Left lung (tissue), 10 donors: ENCODE results near the gene NUB1. TPM values are rescaled to one million over a fixed set of nuclear protein-coding genes. Genes with fewer than 3 reads are reported as not detected.

Experiments used
- ATAC-seq: fragments of 200-7000 bp; cut with Tn5 transposase; one replicate; pipeline ENCODE4 v1.9.1; 2020; ENCODE audit warnings: moderate library complexity
- DNase-seq, 4 donors: peaks; one replicate each; pipeline ENCODE4 v3.0.0-alpha.2; 2013 to 2020
- H3K27ac ChIP-seq, 2 donors: fragments of 200-600 bp; sonication (generic) in 1 of 2; one replicate each; pipeline versions ENCODE4 v1.5.0 to v1.8.0; 2020 to 2021
- H3K27me3 ChIP-seq, 2 donors: fragments of 200-600 bp; sonication (generic) in 1 of 2; one replicate each; pipeline versions ENCODE4 v1.5.0 to v1.8.0; 2020 to 2021
- H3K36me3 ChIP-seq, 2 donors: fragments of 200-600 bp; sonication (generic) in 1 of 2; one replicate each; pipeline versions ENCODE4 v1.5.0 to v1.8.0; 2020 to 2021
- H3K4me1 ChIP-seq, 2 donors: fragments of 200-600 bp; one replicate each; pipeline ENCODE4 v1.8.0; 2021
- H3K4me3 ChIP-seq, 2 donors: fragments of 200-600 bp; sonication (generic) in 1 of 2; one replicate each; pipeline versions ENCODE4 v1.5.0 to v1.8.0; 2020 to 2021; ENCODE audit warnings: mild to moderate bottlenecking in 1 of 2
- H3K9me3 ChIP-seq, 2 donors: fragments of 200-600 bp; sonication (generic) in 1 of 2; one replicate each; pipeline versions ENCODE4 v1.5.0 to v1.8.0; 2020 to 2021
- intact Hi-C, 2 donors: fragments of 100-400 bp; cut with DNase I; formaldehyde crosslinking; loops; one replicate each; pipeline versions ENCODE4 v1.11.2 to v1.14.2; 2022
- polyA plus RNA-seq, 6 donors: library from polyadenylated mRNA; unstranded; fragments of 120-200 nt; gene quantifications; one replicate each; pipeline ENCODE4 v1.2.1, GENCODE V29; 2013; ENCODE audit not compliant: insufficient read length in 6 of 6
- total RNA-seq, 2 donors: library from RNA; stranded (reverse); fragmentation: NEBNext Ultra II Directional; extraction: Animal tissue kit (Norgen Biotek cat#: 25700); gene quantifications; one replicate each; pipeline ENCODE4 v1.2.1, GENCODE V29; 2021
- TF ChIP-seq, protein P1 (sequence below), 2 donors: fragments of 200-600 bp; sonication (generic) in 1 of 2; IDR thresholded peaks; one replicate each; pipeline versions ENCODE4 v1.5.0 to v1.8.0; 2021; ENCODE audit warnings: antibody characterized with exemption in 2 of 2
- donor health status: DM: no; HTN: yes; CAD: no.
- donor health status: DM: no; HTN: no; CAD: no.

Gene NUB1
- total and polyA plus RNA-seq, 8 donors, result 40.9 to 81.8 (median 72.0) TPM

GRCh38 chr7:151373599-151373998, 32.0 kb downstream of the NUB1 start:
- intact Hi-C loops, result loop anchor here in 1 of 2 donors (10.0 kb wide), 1 partner anchor 391 kb away; no protein-coding TSS in a partner anchor
- peaks cover 0 to 97% of the 10 kb centered on the region in 2 donors for H3K36me3 ChIP-seq
- H3K27me3 ChIP-seq, result no peaks in the 10 kb centered on the region
- H3K4me3 ChIP-seq, result no peak overlapping the region
- peak in 1 of 4 donors; percentile 60 for DNase-seq
- no peak overlapping the region for H3K27ac ChIP-seq
- TF ChIP-seq, protein P1, sequence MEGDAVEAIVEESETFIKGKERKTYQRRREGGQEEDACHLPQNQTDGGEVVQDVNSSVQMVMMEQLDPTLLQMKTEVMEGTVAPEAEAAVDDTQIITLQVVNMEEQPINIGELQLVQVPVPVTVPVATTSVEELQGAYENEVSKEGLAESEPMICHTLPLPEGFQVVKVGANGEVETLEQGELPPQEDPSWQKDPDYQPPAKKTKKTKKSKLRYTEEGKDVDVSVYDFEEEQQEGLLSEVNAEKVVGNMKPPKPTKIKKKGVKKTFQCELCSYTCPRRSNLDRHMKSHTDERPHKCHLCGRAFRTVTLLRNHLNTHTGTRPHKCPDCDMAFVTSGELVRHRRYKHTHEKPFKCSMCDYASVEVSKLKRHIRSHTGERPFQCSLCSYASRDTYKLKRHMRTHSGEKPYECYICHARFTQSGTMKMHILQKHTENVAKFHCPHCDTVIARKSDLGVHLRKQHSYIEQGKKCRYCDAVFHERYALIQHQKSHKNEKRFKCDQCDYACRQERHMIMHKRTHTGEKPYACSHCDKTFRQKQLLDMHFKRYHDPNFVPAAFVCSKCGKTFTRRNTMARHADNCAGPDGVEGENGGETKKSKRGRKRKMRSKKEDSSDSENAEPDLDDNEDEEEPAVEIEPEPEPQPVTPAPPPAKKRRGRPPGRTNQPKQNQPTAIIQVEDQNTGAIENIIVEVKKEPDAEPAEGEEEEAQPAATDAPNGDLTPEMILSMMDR (IDR thresholded peaks at IDR 0.05), result no peak
- H3K4me1 ChIP-seq, result no peaks in the 10 kb centered on the region
- no peaks in the 10 kb centered on the region for H3K9me3 ChIP-seq
- ATAC-seq, result no peak

DNA sequence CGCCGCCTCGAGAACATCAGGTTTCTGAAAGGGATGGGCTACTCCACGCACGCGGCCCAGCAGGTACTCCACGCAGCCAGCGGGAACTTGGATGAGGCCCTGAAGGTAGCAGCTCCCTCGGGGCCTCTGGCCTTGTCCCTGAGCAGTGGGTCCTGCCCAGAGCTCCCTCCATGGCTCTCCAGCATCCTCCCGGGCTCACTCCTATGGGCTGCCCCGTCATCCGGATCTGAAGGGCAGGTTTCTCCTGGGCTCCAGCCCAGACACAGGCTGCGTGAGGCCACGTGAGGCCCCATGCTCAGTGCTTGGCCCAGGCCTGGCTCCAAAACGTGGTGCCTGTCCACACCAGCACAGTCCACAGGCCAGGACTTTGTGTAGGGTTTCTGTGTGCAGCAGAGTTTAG, 32.5 kb downstream of the NUB1 start:
- intact Hi-C loops, result loop anchor here in 1 of 2 donors (10.0 kb wide), 1 partner anchor 391 kb away; no protein-coding TSS in a partner anchor
- no peak for ATAC-seq
- H3K4me1 ChIP-seq, result no peaks in the 10 kb centered on the region
- no peaks in the 10 kb centered on the region for H3K27me3 ChIP-seq
- DNase-seq, result peak in 1 of 4 donors; percentile 22
- H3K36me3 ChIP-seq, result peaks cover 0 to 97% of the 10 kb centered on the region in 2 donors
- TF ChIP-seq, protein P1 (IDR thresholded peaks at IDR 0.05), result no peak
- H3K4me3 ChIP-seq, result no peak overlapping the region
- H3K27ac ChIP-seq, result no peak overlapping the region
- no peaks in the 10 kb centered on the region for H3K9me3 ChIP-seq

DNA sequence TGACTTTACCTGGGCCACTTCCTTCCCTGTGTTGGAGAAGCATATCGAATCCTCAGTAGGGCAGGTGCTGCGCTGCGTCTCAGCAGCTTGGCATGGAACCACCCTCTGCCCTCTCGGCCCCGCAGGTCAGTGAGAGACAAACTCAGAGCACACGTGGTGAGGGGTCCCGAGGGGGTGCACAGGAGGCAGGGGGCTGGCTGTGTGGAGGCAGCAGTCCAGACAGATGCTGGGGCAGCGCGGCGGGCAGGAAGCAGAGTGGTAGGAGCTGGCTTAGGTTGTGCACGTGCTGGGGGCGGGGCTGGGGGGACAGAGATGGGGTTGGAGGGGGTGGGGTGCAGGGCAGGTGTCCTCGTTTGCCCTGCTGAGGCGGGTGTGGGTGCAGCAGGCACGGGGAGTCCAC, 33.1 kb downstream of the NUB1 start:
- TF ChIP-seq, protein P1 (IDR thresholded peaks at IDR 0.05), result no peak
- Histone ChIP-seq H3K4me1 (no peaks in the 10 kb centered on the region), H3K27ac (no peak overlapping the region), H3K27me3 (no peaks in the 10 kb centered on the region), H3K4me3 (no peak overlapping the region), H3K36me3 (peaks cover 0 to 97% of the 10 kb centered on the region in 2 donors), H3K9me3 (no peaks in the 10 kb centered on the region)
- ATAC-seq (no peak), DNase-seq (peak in 1 of 4 donors; percentile 71)
- intact Hi-C loops, result loop anchor here in 1 of 2 donors (10.0 kb wide), 1 partner anchor 390 kb away; no protein-coding TSS in a partner anchor

DNA sequence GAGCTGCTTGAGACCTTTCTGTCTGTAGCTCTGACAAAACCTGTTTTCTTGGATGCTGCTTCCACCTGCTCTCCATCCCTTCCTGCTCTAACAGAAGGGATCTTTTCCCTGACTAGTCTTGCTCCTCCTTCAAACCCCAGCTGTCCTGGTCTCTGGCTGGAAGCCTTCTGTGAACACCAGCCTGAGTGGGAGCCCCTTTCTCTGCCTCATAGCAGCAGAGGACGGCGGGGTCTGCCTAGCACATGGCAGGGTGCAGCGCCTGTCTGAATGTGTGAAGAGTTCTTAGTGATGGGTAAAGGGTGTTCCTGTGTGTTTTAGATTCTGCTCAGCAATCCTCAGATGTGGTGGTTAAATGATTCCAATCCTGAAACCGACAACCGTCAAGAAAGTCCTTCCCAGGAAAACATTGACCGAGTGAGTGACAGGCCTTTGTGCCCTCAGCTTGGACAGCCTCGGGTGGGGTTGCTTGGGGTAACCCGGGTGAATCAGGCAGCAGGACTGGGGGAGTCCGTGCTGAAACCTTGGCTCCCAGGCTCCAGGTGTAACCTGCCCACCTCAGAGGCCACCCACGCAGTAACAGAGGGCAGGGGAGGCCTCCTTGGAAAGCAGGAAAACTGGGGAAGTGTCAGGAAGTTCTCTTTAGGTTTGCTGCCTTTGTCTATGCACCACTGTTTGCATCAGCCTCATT, 34.1 kb downstream of the NUB1 start:
- no peak for ATAC-seq
- H3K27ac ChIP-seq, result no peak overlapping the region
- no peaks in the 10 kb centered on the region for H3K4me1 ChIP-seq
- intact Hi-C loops, result loop anchor here in 1 of 2 donors (10.0 kb wide), 1 partner anchor 389 kb away; no protein-coding TSS in a partner anchor
- TF ChIP-seq, protein P1 (IDR thresholded peaks at IDR 0.05), result no peak
- peaks cover 0 to 95% of the 10 kb centered on the region in 2 donors for H3K36me3 ChIP-seq
- peak in 1 of 4 donors; percentile 34 for DNase-seq
- no peaks in the 10 kb centered on the region for H3K9me3 ChIP-seq
- no peak overlapping the region for H3K4me3 ChIP-seq
- peaks cover 0 to 3% of the 10 kb centered on the region in 2 donors for H3K27me3 ChIP-seq

DNA sequence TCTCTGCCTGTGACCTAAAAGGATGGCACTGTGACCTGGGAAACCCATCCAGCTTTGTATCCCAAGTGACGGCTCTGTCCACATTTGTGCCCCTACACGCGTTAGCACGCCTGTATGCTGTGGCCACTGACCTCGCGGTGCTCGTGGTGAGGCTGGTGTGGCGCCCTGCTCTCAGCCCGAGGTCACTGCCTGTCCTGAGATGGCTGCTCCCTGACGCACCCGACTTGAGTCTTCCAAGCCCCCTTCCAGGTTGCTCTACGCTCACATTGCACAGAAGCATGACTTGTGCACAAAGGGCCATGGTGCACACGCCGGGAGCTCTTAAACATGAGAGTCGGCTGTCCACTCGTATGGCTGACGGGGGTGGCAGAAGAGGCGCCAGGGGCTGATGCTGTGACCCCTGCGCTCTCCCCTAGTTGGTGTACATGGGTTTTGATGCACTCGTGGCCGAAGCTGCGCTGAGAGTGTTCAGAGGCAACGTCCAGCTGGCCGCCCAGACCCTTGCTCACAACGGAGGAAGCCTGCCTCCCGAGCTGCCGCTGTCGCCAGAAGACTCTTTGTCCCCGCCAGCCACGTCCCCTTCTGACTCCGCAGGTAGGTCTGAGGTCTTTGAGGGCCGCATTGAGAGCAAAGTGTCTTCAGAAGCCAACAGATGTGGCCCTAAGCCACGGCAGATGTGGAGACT, 34.7 kb downstream of the NUB1 start:
- ATAC-seq (no peak), DNase-seq (peak in 1 of 4 donors; percentile 68)
- Histone ChIP-seq H3K36me3 (peaks cover 0 to 88% of the 10 kb centered on the region in 2 donors), H3K4me3 (no peak overlapping the region), H3K4me1 (peaks cover 0 to 6% of the 10 kb centered on the region in 2 donors), H3K27me3 (peaks cover 4 to 10% of the 10 kb centered on the region in 2 donors), H3K9me3 (no peaks in the 10 kb centered on the region), H3K27ac (no peak overlapping the region)
- intact Hi-C loops, result loop anchor here in 1 of 2 donors (10.0 kb wide), 1 partner anchor 388 kb away; no protein-coding TSS in a partner anchor
- TF ChIP-seq, protein P1 (IDR thresholded peaks at IDR 0.05), result no peak
